GM13976 (cell line): ENCODE measurements around the gene KYAT1.

Experiments
- DNase-seq: peaks from one replicate; pipeline ENCODE4 v3.0.0; 2012; ENCODE audit warnings: low spot score
- in situ Hi-C: fragments of 300-500 bp; cut with MboI; formaldehyde crosslinking; loops from one replicate; pipeline ENCODE4 v1.12.0; 2022; ENCODE audit warnings: low sequenced_read_pairs, mixed read lengths, inconsistent platforms; ENCODE audit not compliant: unreplicated experiment
- TF ChIP-seq, protein P1 (sequence below): IDR thresholded peaks from 2 replicates; pipeline ENCODE4 v1.5.1; 2012; ENCODE audit warnings: borderline replicate concordance, mild to moderate bottlenecking; ENCODE audit not compliant: insufficient read depth; ENCODE audit errors: extremely low read depth, missing control alignments, control extremely low read depth

KYAT1 gene

GRCh38 chr9:128823362-128823902, 58.3 kb downstream of the KYAT1 start:
- TF ChIP-seq, protein P1, sequence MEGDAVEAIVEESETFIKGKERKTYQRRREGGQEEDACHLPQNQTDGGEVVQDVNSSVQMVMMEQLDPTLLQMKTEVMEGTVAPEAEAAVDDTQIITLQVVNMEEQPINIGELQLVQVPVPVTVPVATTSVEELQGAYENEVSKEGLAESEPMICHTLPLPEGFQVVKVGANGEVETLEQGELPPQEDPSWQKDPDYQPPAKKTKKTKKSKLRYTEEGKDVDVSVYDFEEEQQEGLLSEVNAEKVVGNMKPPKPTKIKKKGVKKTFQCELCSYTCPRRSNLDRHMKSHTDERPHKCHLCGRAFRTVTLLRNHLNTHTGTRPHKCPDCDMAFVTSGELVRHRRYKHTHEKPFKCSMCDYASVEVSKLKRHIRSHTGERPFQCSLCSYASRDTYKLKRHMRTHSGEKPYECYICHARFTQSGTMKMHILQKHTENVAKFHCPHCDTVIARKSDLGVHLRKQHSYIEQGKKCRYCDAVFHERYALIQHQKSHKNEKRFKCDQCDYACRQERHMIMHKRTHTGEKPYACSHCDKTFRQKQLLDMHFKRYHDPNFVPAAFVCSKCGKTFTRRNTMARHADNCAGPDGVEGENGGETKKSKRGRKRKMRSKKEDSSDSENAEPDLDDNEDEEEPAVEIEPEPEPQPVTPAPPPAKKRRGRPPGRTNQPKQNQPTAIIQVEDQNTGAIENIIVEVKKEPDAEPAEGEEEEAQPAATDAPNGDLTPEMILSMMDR = no peak
- DNase-seq = no peak
- in situ Hi-C loops = no loop called here

DNA sequence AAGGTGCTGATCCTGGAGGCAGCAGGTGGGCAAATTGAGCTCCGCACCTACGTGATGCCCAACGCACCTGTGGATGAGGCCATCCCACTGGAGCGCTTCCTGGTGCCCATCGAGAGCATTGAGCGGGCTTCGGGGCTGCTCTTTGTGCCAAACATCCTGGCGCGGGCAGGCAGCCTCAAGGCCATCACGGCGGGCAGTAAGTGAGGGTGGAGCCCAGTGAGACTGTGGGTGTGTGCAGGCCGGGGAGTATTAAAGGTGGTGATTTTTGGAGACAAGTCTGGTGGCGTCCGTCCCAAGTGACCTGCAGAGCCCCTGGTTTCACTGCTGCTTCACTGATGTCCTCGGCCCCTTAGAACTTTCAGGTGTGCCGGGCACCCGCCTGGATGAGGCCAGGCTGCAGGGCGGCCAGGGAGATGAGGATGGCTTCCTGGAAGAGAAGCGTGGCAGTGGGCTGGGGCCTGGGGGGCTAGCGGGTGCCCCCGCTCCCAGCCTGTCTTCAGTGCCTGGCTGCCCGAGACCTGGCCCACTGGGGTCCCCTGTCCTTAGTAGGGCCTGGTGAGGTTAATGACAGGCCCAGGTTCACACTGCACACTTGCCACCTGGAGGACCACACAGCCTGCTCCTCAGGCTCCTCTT, 59.2 kb downstream of the KYAT1 start:
- in situ Hi-C loops = no loop called here
- DNase-seq = no peak
- TF ChIP-seq, protein P1 = no peak

DNA sequence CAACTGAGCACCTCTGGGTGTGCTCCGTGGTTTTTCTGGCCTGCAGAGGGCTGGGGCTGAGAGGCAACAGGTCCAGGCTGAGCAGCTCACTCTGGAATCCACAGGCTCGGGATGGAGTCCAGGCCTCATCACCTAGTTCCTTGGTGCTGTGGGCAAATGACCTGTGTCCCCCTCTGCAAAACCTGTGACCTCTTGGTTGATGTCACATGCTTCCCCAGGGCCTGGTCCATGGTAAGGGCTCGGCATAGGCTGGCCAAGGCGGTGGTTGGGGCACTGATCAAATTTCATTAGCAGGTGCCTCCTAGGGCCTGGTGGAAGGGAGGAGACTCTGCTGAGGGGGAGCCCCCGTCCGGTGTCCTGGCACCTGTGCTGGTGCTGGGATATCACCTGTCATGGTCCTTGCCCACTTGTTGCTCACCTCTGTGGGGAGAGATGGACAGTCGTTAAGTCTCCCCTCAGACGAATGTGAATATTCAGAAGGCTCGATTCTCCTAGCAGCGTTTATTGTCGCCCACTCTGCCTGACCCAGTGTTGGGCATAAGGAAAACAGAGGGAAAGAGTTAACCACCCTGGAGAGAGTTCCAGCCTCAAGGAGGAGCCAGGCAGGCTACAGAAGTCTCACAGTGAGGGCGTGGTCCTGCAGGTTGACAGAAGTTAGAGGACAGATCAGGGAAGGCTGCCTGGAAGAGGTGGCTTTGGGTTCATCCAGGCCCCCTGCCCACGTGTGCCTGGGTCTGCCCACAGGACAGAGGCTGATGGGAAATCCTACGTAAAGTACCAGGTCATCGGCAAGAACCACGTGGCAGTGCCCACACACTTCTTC, 60.0 kb downstream of the KYAT1 start:
- DNase-seq = no peak
- TF ChIP-seq, protein P1 = no peak
- in situ Hi-C loops = no loop called here

DNA sequence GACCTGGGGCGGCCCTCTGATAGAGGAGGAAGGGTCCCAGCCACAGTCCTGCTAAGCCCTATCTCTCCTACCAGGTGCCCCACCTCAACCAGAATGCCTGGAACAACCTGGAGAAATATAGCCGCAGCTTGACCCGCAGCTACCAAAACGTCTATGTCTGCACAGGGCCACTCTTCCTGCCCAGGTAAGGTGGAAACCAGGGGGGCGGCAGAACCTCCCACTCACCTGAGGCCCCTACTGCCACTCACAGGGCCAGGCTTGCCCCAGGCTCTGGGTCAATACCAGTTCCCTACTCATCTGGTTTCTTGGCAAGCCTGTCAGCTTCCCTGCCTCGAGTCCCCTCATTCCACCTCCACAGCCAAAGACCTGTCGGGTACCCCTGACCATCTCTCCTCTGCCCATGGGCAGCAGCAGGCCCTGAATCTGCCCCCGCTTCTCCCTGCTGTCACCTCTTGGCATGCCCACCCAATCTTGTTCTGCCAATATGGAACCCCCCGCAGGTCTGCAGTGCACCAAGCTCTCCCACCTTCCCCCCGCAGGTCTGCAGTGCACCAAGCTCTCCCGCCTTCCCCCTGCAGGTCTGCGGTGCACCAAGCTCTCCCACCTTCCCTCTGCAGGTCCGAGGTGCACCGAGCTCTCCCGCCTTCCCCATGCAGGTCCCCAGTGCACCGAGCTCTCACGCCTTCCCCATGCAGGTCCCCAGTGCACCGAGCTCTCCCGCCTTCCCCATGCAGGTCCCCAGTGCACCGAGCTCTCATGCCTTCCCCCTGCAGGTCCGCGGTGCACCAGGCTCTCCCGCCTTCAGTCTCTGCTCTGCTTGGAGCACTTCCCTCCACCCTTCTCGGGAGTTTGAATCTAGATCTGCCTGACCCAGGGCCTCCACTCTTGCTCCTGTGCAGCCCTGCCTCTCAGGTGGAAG, 60.8 kb downstream of the KYAT1 start:
- TF ChIP-seq, protein P1 = no peak
- in situ Hi-C loops = no loop called here
- no peak for DNase-seq

DNA sequence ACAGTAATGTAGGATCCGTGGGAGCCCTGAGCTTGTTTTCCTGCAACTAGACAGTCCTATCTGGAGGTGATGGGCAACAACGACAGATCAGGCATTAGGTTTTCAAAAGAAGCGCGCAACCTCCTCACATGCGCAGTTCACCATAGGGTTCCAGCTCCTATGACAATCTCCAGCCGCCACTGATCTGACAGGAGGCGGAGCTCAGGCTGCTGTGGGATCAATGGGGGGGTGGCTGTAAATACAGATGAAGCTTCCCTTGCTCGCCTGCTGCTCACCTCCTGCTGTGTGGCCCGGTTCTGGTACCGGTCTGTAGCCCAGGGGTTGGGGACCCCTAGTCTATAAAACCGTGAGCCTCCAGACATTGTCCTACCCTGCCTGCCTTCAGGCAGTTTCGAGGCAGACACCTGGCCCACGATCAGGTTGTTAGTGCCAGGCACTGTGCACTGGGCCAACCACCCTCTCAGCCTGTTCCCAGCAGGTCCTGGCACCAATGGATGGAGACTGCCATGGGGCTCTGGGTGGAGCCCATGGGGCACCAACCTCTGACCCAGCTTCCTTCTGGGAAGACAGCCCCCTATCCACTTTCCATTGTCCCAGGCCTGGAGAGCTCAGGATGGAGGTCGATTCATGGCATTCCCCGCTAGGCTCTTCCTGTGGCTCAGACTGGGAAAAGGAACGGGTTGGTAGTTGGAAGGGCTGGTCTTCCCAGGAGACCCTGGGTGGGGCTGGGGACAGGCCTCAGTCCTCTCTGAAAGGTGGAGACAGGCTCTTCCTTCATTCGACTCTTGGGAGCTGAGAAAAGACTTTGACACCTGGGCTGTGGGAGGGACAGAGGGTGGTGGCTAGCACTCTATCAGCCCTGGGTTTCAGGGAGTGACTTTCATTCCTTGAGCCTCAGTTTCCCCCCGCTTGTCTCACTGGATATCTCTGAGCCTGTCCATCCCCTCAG, 61.8 kb downstream of the KYAT1 start:
- TF ChIP-seq, protein P1 = no peak
- no peak for DNase-seq
- in situ Hi-C loops = no loop called here
